Middle frontal gyrus (tissue), 1 donor: ENCODE results near the gene SOX11.
"Not testable (repeated sequence)": the region's sequence is repeated elsewhere in the genome, so short reads cannot be mapped to it uniquely, and the experiment has no call there.

Experiments
- DNase-seq: peaks from one replicate; pipeline ENCODE4 v3.0.0-alpha.2; 2015; ENCODE audit warnings: low spot score; ENCODE audit errors: extremely low spot score

Gene SOX11

GRCh38 chr2:5691985-5692529 lies at the start of gene SOX11:
TSS of gene SOX11 (plus strand) at chr2:5692384. CDS start at chr2:5692722, 338 bp downstream.
- no peak for DNase-seq

- not testable (repeated sequence) for DNase-seq
Observed at GRCh38 chr2:5652734-5653133, 39.5 kb upstream of the SOX11 start.

- DNase-seq: not testable (repeated sequence)
Observed at GRCh38 chr2:5653756-5654155, 38.4 kb upstream of the SOX11 start.

GRCh38 chr2:5657231-5657630 lies 35.0 kb upstream of the SOX11 start:
- DNase-seq: no peak

GRCh38 chr2:5660591-5660990 lies 31.6 kb upstream of the SOX11 start:
- DNase-seq: no peak

- DNase-seq: no peak
Observed at GRCh38 chr2:5661362-5661761, 30.8 kb upstream of the SOX11 start.

GRCh38 chr2:5664278-5664681 lies 27.9 kb upstream of the SOX11 start:
- no peak for DNase-seq

- no peak for DNase-seq
Observed at GRCh38 chr2:5665066-5665465, 27.1 kb upstream of the SOX11 start.

GRCh38 chr2:5666798-5667197 lies 25.4 kb upstream of the SOX11 start:
- DNase-seq: no peak

GRCh38 chr2:5667655-5668054 lies 24.5 kb upstream of the SOX11 start:
- DNase-seq: not testable (repeated sequence)

- no peak for DNase-seq
Observed at GRCh38 chr2:5668682-5669250, 23.4 kb upstream of the SOX11 start.

GRCh38 chr2:5672749-5673144 lies 19.4 kb upstream of the SOX11 start:
- DNase-seq: no peak

GRCh38 chr2:5673145-5674025 lies 18.8 kb upstream of the SOX11 start:
- DNase-seq: no peak

GRCh38 chr2:5674026-5674340 lies 18.2 kb upstream of the SOX11 start:
- DNase-seq: no peak

- no peak for DNase-seq
Observed at GRCh38 chr2:5677133-5677532, 15.1 kb upstream of the SOX11 start.

GRCh38 chr2:5683471-5683870 lies 8.7 kb upstream of the SOX11 start:
- DNase-seq: no peak

- DNase-seq: no peak
Observed at GRCh38 chr2:5685225-5685624, 7.0 kb upstream of the SOX11 start.

GRCh38 chr2:5686068-5686467 lies 6.1 kb upstream of the SOX11 start:
- DNase-seq: no peak

GRCh38 chr2:5686536-5686935 lies 5.6 kb upstream of the SOX11 start:
- no peak for DNase-seq

- DNase-seq: no peak
Observed at GRCh38 chr2:5689750-5690149, 2.4 kb upstream of the SOX11 start.

- no peak for DNase-seq
Observed at GRCh38 chr2:5690286-5690685, 1.9 kb upstream of the SOX11 start.

- no peak for DNase-seq
Observed at GRCh38 chr2:5690718-5691220, 1.4 kb upstream of the SOX11 start.
